ENCODE measurements around the gene TMEM30A.

DNA sequence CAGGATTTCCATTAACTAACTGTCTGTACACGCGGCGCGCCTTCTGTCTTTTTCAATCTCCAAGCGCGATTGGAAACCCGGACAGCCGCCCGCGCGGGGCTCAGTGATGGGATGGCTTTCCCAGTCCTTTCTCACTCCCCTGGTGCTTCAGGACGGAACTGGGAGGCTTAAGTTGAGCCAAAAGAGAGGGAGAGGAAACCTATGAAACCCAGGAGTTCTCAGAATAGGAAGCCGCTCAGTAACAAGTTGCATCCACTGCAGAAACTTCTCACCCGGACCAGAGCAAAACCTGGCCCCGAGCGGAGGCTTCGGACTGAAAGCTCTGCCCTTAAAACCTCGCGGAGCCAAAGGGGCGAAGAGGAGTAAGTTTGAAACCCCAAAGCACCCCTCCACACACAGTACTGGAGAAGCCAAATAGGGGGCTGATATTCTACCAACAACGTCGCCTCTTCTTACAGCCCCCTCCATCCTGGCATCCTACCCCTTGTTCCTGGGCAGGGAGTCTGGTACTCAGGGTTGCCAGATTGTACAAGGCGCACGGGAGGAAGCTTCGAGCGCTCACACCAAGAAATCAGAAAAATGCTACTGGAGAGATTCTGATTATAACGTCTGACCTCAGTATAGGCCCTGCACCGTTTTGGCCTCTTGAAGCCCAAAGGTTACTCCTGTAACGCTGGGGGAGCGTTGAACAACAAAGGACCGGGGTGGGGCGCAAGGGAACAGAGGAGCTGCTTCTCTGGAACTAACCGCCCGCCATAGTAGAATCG, 77.8 kb downstream of the TMEM30A start:
- TF ChIP-seq, protein P1, sequence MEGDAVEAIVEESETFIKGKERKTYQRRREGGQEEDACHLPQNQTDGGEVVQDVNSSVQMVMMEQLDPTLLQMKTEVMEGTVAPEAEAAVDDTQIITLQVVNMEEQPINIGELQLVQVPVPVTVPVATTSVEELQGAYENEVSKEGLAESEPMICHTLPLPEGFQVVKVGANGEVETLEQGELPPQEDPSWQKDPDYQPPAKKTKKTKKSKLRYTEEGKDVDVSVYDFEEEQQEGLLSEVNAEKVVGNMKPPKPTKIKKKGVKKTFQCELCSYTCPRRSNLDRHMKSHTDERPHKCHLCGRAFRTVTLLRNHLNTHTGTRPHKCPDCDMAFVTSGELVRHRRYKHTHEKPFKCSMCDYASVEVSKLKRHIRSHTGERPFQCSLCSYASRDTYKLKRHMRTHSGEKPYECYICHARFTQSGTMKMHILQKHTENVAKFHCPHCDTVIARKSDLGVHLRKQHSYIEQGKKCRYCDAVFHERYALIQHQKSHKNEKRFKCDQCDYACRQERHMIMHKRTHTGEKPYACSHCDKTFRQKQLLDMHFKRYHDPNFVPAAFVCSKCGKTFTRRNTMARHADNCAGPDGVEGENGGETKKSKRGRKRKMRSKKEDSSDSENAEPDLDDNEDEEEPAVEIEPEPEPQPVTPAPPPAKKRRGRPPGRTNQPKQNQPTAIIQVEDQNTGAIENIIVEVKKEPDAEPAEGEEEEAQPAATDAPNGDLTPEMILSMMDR (IDR thresholded peaks at IDR 0.05; ENCODE audit: insufficient read depth, low read length, poor library complexity, severe bottlenecking): no peak
- no peak for TF ChIP-seq EZH2phosphoT487 (conservative IDR thresholded peaks at IDR 0.05; ENCODE audit: low read length)
